PFSK-1 (cell line): ENCODE data around the gene LRMDA.

Experiments
- FOXP2 ChIP-seq: optimal IDR thresholded peaks from 2 replicates; pipeline ENCODE3; 2011; ENCODE audit warnings: borderline replicate concordance, control low read depth, inconsistent platforms; ENCODE audit not compliant: insufficient read depth; ENCODE audit errors: extremely low read length, extremely low read depth
- POLR2AphosphoS5 ChIP-seq: IDR thresholded peaks from 2 replicates; pipeline ENCODE4 v1.6.1; 2012; ENCODE audit warnings: low read depth, mild to moderate bottlenecking, control low read depth, low read length, moderate library complexity
- REST ChIP-seq, 2 experiments: IDR thresholded peaks; 2 replicates each; pipeline versions ENCODE4 v1.6.1 to v1.8.0; 2011 to 2012; ENCODE audit warnings: low read depth in 2 of 2, low read length in 2 of 2, control low read depth in 1 of 2, inconsistent platforms in 1 of 2, mild to moderate bottlenecking in 1 of 2, moderate library complexity in 1 of 2; ENCODE audit not compliant: insufficient read depth in 1 of 2
- SIN3A ChIP-seq: IDR thresholded peaks from 2 replicates; pipeline ENCODE4 v1.6.1; 2012; ENCODE audit warnings: mild to moderate bottlenecking, low read length, moderate library complexity, borderline replicate concordance; ENCODE audit not compliant: insufficient read depth
- TAF1 ChIP-seq: IDR thresholded peaks from 2 replicates; pipeline ENCODE4 v1.6.1; 2012; ENCODE audit warnings: low read length, control low read depth, borderline replicate concordance; ENCODE audit not compliant: insufficient read depth

The LRMDA gene

GRCh38 chr10:76557366-76557765 lies 1125.9 kb downstream of the LRMDA start:
- TF ChIP-seq FOXP2 = no peak
- no peak for TF ChIP-seq SIN3A
- TF ChIP-seq REST (IDR thresholded peaks at IDR 0.05; ENCODE audit: insufficient read depth in 1 of 2, low read depth in 2 of 2, low read length in 2 of 2) = no peak
- no peak for TF ChIP-seq TAF1
- no peak for TF ChIP-seq POLR2AphosphoS5

DNA sequence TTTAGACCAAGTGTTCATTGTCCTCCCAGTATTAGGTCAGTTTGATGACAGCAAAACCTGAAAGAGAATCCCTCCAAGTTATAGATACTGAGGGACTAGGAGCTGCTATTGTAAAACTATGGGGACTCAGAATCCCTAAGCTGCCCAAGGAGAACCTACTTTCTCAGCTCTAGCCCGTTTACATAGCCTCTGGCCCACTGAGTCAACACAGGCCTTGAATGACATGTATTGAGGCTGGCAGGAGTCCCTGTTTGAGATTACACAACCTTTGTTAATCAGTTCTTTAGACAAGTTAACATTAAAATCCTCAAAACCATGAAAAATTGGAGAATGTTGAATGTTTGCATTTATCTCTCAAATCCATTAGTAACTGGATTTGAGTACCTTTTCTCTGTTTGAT lies 1127.2 kb downstream of the LRMDA start:
- no peak for TF ChIP-seq REST (IDR thresholded peaks at IDR 0.05; ENCODE audit: insufficient read depth in 1 of 2, low read depth in 2 of 2, low read length in 2 of 2)
- TF ChIP-seq TAF1 = no peak
- TF ChIP-seq FOXP2 = no peak
- no peak for TF ChIP-seq SIN3A
- TF ChIP-seq POLR2AphosphoS5 = no peak

DNA sequence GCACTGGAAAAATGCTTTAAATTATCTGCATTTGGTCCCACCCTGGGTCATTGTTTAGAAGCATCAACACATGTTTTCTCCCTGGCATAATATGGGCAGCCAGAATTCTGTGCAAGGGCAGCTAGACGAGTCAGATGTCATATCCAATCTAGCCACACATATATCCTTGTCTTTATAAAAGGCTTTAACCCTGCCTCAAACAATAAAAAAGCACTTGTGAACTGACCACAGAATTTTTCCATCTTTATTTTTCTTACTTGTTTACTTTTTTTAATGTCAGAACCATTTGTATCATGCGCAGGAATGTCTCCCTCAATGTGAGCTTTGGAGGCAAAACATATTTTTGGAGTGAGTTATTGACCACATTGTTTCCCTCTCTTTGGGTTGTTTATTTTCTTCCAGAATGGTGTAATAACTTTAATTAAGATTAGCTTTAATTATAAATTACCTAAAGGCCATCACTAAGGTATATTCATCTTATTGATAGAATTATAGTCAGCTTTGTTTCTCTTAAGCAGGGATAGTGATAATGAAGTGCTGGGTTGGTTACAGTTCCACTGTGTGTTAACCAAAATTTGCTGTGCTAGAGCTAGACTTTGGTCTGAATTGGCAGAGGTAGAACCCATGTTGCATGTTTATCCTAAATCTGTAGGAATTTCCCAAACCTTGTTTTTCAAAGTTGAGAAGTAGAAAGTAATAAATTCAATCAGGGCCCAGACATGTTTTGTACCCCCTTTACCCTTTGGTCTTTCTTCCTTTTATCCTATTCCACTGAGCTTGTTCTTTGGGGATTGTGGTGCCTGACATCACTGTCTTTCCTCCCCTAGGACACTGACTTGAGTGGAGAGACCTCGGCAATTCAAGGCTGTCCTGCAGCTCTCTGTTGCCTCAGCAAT lies 1127.8 kb downstream of the LRMDA start:
- TF ChIP-seq TAF1 (no peak), REST (IDR thresholded peaks at IDR 0.05; ENCODE audit: insufficient read depth in 1 of 2, low read depth in 2 of 2, low read length in 2 of 2) (no peak), POLR2AphosphoS5 (no peak), SIN3A (no peak), FOXP2 (no peak)

DNA sequence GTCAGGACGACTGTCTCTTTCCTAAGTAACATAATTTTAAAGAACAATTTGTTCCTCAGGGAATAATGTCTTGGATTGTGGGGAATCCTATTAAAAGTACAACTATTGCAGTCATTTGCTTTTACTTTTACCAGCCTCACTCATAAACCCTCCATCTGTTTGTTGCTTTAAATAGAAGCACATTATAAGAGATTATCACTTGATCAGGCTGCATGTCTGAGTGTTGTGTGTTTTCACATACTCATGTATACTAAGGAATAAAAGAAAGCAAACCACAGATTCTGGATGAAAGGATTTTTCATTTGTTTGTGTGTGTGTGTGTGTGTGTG lies 1128.4 kb downstream of the LRMDA start:
- no peak for TF ChIP-seq SIN3A
- TF ChIP-seq REST (IDR thresholded peaks at IDR 0.05; ENCODE audit: insufficient read depth in 1 of 2, low read depth in 2 of 2, low read length in 2 of 2) = no peak
- TF ChIP-seq POLR2AphosphoS5 = no peak
- TF ChIP-seq FOXP2 = no peak
- TF ChIP-seq TAF1 = no peak
